OCI-LY7 (cell line): Measurements from ENCODE around the gene MPV17L2. TPM values are rescaled to one million over a fixed set of nuclear protein-coding genes. Genes with fewer than 3 reads are reported as not detected.

ENCODE experiments used
- BruUV-seq: library from RNA; stranded (reverse); fragments of 400-500 nt; replicated peaks from 2 replicates; lab custom pipeline; 2021; lab: Mats Ljungman, UMichigan
- CTCF ChIA-PET: fragments of 300-600 bp; sonication (Branson Sonifier 250); formaldehyde crosslinking; loops from one replicate; lab custom pipeline; 2022; ENCODE audit warnings: antibody characterized with exemption; ENCODE audit not compliant: unreplicated experiment; lab: Charles Lee
- POLR2A ChIA-PET: fragments of 300-600 bp; sonication (Branson Sonifier 250); formaldehyde crosslinking; loops from one replicate; lab custom pipeline; 2022; ENCODE audit warnings: antibody characterized with exemption; lab: Charles Lee
- DNase-seq: peaks from one replicate; pipeline ENCODE4 v3.0.0-alpha.2; 2015; ENCODE audit warnings: low spot score
- H2AFZ ChIP-seq: fragments of 200-600 bp; sonication (generic), shearing (Covaris generic); 2 replicates; pipeline ENCODE4 v1.6.1; 2014; ENCODE audit warnings: mild to moderate bottlenecking, antibody characterized with exemption, low read length, moderate library complexity
- H3K27ac ChIP-seq: fragments of 200-600 bp; sonication (generic); 2 replicates; pipeline ENCODE4 v1.5.1; 2014; ENCODE audit warnings: mixed run types, low read depth, mild to moderate bottlenecking, moderate library complexity, low read length, inconsistent platforms; ENCODE audit not compliant: poor library complexity, severe bottlenecking
- H3K36me3 ChIP-seq: fragments of 200-600 bp; sonication (generic); 2 replicates; pipeline ENCODE4 v1.6.1; 2014; ENCODE audit warnings: mild to moderate bottlenecking, antibody characterized with exemption, low read length, moderate library complexity, mixed read lengths; ENCODE audit not compliant: insufficient read depth
- H3K4me1 ChIP-seq: fragments of 200-600 bp; sonication (generic); 2 replicates; pipeline ENCODE4 v1.5.1; 2014; ENCODE audit warnings: mild to moderate bottlenecking, low read length; ENCODE audit not compliant: insufficient read depth, poor library complexity, severe bottlenecking
- H3K4me2 ChIP-seq: fragments of 200-600 bp; sonication (generic); 2 replicates; pipeline ENCODE4 v1.6.1; 2014; ENCODE audit warnings: mild to moderate bottlenecking, low read length
- H3K4me3 ChIP-seq: fragments of 200-600 bp; sonication (generic); 2 replicates; pipeline ENCODE4 v1.5.1; 2014; ENCODE audit warnings: mild to moderate bottlenecking, low read depth, low read length; ENCODE audit not compliant: poor library complexity, severe bottlenecking
- H3K79me2 ChIP-seq: fragments of 200-600 bp; sonication (generic); 2 replicates; pipeline ENCODE4 v1.6.1; 2016; ENCODE audit warnings: low read depth, mild to moderate bottlenecking, low read length, moderate library complexity, mixed read lengths; ENCODE audit not compliant: insufficient read depth
- H3K9me2 ChIP-seq: fragments of 200-600 bp; sonication (generic); 2 replicates; pipeline ENCODE4 v1.6.1; 2016; ENCODE audit warnings: mild to moderate bottlenecking, low read length, mixed read lengths; ENCODE audit not compliant: insufficient read depth
- H3K9me3 ChIP-seq: fragments of 200-600 bp; sonication (generic); 2 replicates; pipeline ENCODE4 v1.6.1; 2014; ENCODE audit warnings: mild to moderate bottlenecking, mixed run types, low read length, mixed read lengths
- H4K20me1 ChIP-seq: fragments of 200-600 bp; sonication (generic); 2 replicates; pipeline ENCODE4 v1.6.1; 2014; ENCODE audit warnings: mild to moderate bottlenecking, antibody characterized with exemption, low read length, moderate library complexity, mixed read lengths; ENCODE audit not compliant: insufficient read depth
- CTCF ChIP-seq: fragments of 200-600 bp; sonication (generic); conservative IDR thresholded peaks from 2 replicates; pipeline ENCODE4 v1.5.1; 2014; ENCODE audit warnings: mild to moderate bottlenecking, antibody characterized with exemption, low read length, moderate library complexity, mixed read lengths
- EZH2phosphoT487 ChIP-seq: fragments of 200-600 bp; sonication (generic); IDR thresholded peaks from 2 replicates; pipeline ENCODE4 v1.6.1; 2018; ENCODE audit warnings: low read depth, borderline replicate concordance, mild to moderate bottlenecking, mixed run types, antibody characterized with exemption, low read length, moderate library complexity, mixed read lengths
- intact Hi-C: fragments of 100-400 bp; cut with micrococcal nuclease; formaldehyde crosslinking; loops from one replicate; pipeline ENCODE4 v1.10.0; 2022; ENCODE audit not compliant: unreplicated experiment
- total RNA-seq, 2 experiments: library from RNA; depleted of rRNA in 1 of 2; stranded (reverse); fragments of >200 nt in 1 of 2; shearing (Covaris generic) in 1 of 2; gene quantifications; 2 replicates each; pipeline ENCODE4 v1.2.3, GENCODE V29; 2014 to 2022

Gene MPV17L2
- total RNA-seq, 2 experiments from 2014 or later: 22.6 to 23.7 TPM

- Histone ChIP-seq H2AFZ (no peak within 1 kb of the TSS), H3K4me3 (no peak within 1 kb of the TSS), H3K9me2 (no peaks in the 10 kb centered on the region), H4K20me1 (no peaks in the 10 kb centered on the region), H3K27ac (no peak within 1 kb of the TSS), H3K36me3 (no peaks in the 10 kb centered on the region), H3K9me3 (no peaks in the 10 kb centered on the region), H3K4me1 (peaks cover 49% of the 10 kb centered on the region), H3K79me2 (no peaks in the 10 kb centered on the region), H3K4me2 (peak within 1 kb of the TSS; percentile 75)
- CTCF ChIA-PET: no interaction called here
- intact Hi-C loops: no loop called here
- BruUV-seq: no TSS peak
- no peak for DNase-seq
- POLR2A ChIA-PET: interaction anchor here (0.6 kb wide), 1 partner anchor 112 kb away, joined by 3 read pairs; no protein-coding TSS in a partner anchor
- TF ChIP-seq EZH2phosphoT487: no peak
- TF ChIP-seq CTCF: no peak
Observed at GRCh38 chr19:18225702-18226468, 32.9 kb downstream of the MPV17L2 start, which contains the start of gene PDE4C. TSS of gene PDE4C (minus strand) at chr19:18226438. CDS start at chr19:18226415, 23 bp downstream.

GRCh38 chr19:18226956-18227780, 34.1 kb downstream of the MPV17L2 start:
- TF ChIP-seq EZH2phosphoT487 (no peak), CTCF (no peak)
- H3K27ac ChIP-seq: peak overlapping the region; percentile 16
- no TSS peak for BruUV-seq
- no peaks in the 10 kb centered on the region for H3K9me2 ChIP-seq
- peaks cover 61% of the 10 kb centered on the region for H3K4me1 ChIP-seq
- H3K9me3 ChIP-seq: no peaks in the 10 kb centered on the region
- H3K36me3 ChIP-seq: no peaks in the 10 kb centered on the region
- no peak overlapping the region for H2AFZ ChIP-seq
- ChIA-PET CTCF (no interaction called here), POLR2A (no interaction called here)
- H3K79me2 ChIP-seq: no peaks in the 10 kb centered on the region
- intact Hi-C loops: no loop called here
- H3K4me2 ChIP-seq: peak overlapping the region; percentile 55
- no peak overlapping the region for H3K4me3 ChIP-seq
- DNase-seq: no peak
- no peaks in the 10 kb centered on the region for H4K20me1 ChIP-seq
